ENCODE data around the gene INTS11. TPM values are rescaled to one million over a fixed set of nuclear protein-coding genes. Genes with fewer than 3 reads are reported as not detected.

The INTS11 gene
- polyA plus RNA-seq, 1 donor (not counting 4 experiments of a cell fraction or from before 2014, with no cell fraction given): 70.4 TPM

DNA sequence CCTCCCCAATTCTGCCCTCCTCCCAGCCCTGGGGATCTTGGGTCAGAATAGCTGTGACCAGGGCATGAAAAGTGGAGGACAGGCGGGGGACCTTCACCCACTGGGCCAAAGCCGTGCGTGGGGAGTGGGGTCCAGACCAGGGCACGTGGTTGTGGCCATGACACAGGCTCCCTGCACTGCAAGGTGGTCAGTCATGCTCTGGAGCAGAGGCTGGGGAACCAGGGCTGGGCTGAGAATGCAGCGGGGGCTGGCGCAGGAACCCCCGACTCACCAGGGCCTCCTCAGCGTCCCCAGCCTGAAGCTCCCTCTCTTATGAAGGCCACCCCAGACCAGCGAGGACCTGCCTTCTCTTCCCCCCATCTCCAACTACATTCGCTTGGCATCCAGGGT is 22.0 kb upstream of the INTS11 start:
- Histone ChIP-seq H3K27me3 (ENCODE audit: control insufficient read depth, extremely low read depth, insufficient read depth, low read length) (no peaks in the 10 kb centered on the region), H3K4me1 (ENCODE audit: control insufficient read depth, extremely low read depth, insufficient read depth, low read length) (peaks cover 40% of the 10 kb centered on the region), H3K9me3 (ENCODE audit: control insufficient read depth, low read depth, low read length) (no peaks in the 10 kb centered on the region), H3K9me1 (ENCODE audit: control insufficient read depth, extremely low read depth, insufficient read depth, low read length) (no peaks in the 10 kb centered on the region), H3K4me2 (ENCODE audit: control insufficient read depth, extremely low read depth, insufficient read depth, low read depth, low read length) (peak overlapping the region; percentile 94), H3K36me3 (ENCODE audit: control insufficient read depth in 2 of 2, extremely low read depth in 1 of 2, insufficient read depth in 2 of 2, low read length in 2 of 2) (peaks cover 2 to 6% of the 10 kb centered on the region in 2 experiments), H3K79me2 (ENCODE audit: control insufficient read depth, insufficient read depth, low read length) (peaks cover 71% of the 10 kb centered on the region), H3K27ac (ENCODE audit: control insufficient read depth, insufficient read depth, low read length) (peak overlapping the region; percentile 92), H4K20me1 (ENCODE audit: control insufficient read depth, extremely low read depth, insufficient read depth, low read length) (no peaks in the 10 kb centered on the region), H3K4me3 (ENCODE audit: control insufficient read depth in 2 of 3, extremely low read depth in 1 of 3, insufficient read depth in 2 of 3, low read depth in 1 of 3, low read length in 3 of 3) (peak overlapping the region; percentile 24 to 47 (median 44)), H2AFZ (ENCODE audit: control insufficient read depth, low read length) (no peak overlapping the region), H3K9ac (ENCODE audit: control insufficient read depth, extremely low read depth, insufficient read depth, low read length) (peak overlapping the region; percentile 28)
- TF ChIP-seq, protein P1, sequence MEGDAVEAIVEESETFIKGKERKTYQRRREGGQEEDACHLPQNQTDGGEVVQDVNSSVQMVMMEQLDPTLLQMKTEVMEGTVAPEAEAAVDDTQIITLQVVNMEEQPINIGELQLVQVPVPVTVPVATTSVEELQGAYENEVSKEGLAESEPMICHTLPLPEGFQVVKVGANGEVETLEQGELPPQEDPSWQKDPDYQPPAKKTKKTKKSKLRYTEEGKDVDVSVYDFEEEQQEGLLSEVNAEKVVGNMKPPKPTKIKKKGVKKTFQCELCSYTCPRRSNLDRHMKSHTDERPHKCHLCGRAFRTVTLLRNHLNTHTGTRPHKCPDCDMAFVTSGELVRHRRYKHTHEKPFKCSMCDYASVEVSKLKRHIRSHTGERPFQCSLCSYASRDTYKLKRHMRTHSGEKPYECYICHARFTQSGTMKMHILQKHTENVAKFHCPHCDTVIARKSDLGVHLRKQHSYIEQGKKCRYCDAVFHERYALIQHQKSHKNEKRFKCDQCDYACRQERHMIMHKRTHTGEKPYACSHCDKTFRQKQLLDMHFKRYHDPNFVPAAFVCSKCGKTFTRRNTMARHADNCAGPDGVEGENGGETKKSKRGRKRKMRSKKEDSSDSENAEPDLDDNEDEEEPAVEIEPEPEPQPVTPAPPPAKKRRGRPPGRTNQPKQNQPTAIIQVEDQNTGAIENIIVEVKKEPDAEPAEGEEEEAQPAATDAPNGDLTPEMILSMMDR (optimal IDR thresholded peaks at IDR 0.05 in 1 of 3, IDR thresholded peaks at IDR 0.05 in 1 of 3, conservative IDR thresholded peaks at IDR 0.05 in 1 of 3; ENCODE audit: extremely low read depth in 1 of 3, insufficient read depth in 2 of 3, low read length in 3 of 3): no peak
- TF ChIP-seq EZH2 (IDR thresholded peaks at IDR 0.05; ENCODE audit: low read length): no peak
- no peak for FAIRE-seq
- dilution Hi-C loops (cut with MboI; ENCODE audit: extremely low pct_ligation_motif_present, low sequenced_read_pairs): no loop called here
- DNase-seq (ENCODE audit: low read depth, low spot score): no peak

DNA sequence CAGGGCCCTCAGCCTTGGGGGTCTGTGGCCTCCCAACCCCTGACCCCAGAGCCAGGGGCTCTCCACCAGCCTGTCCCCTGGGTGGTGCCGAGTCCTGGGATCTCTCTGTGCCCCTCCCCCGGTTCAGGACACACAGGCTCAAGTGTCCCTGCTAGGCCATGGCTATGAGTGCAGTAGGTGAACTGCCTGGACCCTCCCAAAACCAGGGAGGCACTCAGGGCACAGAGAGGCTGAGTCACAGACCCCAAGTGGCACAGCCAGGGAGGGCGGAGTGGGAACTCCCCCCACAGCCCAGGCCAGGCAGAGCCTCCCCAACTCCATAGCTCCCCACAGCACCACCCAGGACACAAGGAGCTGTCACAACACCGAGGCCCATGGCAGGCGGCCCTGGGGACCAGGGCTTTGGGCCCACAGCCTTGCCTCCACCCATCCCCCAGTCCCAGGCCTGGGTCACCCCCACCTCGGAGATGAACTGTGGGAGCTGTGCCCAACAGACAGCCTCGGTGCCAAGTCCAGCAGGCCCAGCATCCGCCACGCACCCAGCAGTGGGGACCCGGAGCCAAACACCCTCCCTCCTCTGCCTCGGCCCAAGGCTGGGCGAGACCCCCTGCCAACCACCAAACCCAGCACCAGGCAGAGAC is 21.5 kb upstream of the INTS11 start:
- peak; percentile 20 for FAIRE-seq
- Histone ChIP-seq H3K9ac (ENCODE audit: control insufficient read depth, extremely low read depth, insufficient read depth, low read length) (peak overlapping the region; percentile 79), H3K36me3 (ENCODE audit: control insufficient read depth in 2 of 2, extremely low read depth in 1 of 2, insufficient read depth in 2 of 2, low read length in 2 of 2) (peaks cover 6 to 11% of the 10 kb centered on the region in 2 experiments), H3K4me2 (ENCODE audit: control insufficient read depth, extremely low read depth, insufficient read depth, low read depth, low read length) (peak overlapping the region; percentile 94), H4K20me1 (ENCODE audit: control insufficient read depth, extremely low read depth, insufficient read depth, low read length) (peaks cover 2% of the 10 kb centered on the region), H3K4me3 (ENCODE audit: control insufficient read depth in 2 of 3, extremely low read depth in 1 of 3, insufficient read depth in 2 of 3, low read depth in 1 of 3, low read length in 3 of 3) (peak overlapping the region; percentile 24 to 47 (median 44)), H3K27me3 (ENCODE audit: control insufficient read depth, extremely low read depth, insufficient read depth, low read length) (no peaks in the 10 kb centered on the region), H3K27ac (ENCODE audit: control insufficient read depth, insufficient read depth, low read length) (peak overlapping the region; percentile 92), H3K9me3 (ENCODE audit: control insufficient read depth, low read depth, low read length) (no peaks in the 10 kb centered on the region), H3K79me2 (ENCODE audit: control insufficient read depth, insufficient read depth, low read length) (peaks cover 76% of the 10 kb centered on the region), H3K9me1 (ENCODE audit: control insufficient read depth, extremely low read depth, insufficient read depth, low read length) (no peaks in the 10 kb centered on the region), H3K4me1 (ENCODE audit: control insufficient read depth, extremely low read depth, insufficient read depth, low read length) (peaks cover 40% of the 10 kb centered on the region), H2AFZ (ENCODE audit: control insufficient read depth, low read length) (no peak overlapping the region)
- dilution Hi-C loops (cut with MboI; ENCODE audit: extremely low pct_ligation_motif_present, low sequenced_read_pairs): no loop called here
- TF ChIP-seq, protein P1 (optimal IDR thresholded peaks at IDR 0.05 in 1 of 3, IDR thresholded peaks at IDR 0.05 in 1 of 3, conservative IDR thresholded peaks at IDR 0.05 in 1 of 3; ENCODE audit: extremely low read depth in 1 of 3, insufficient read depth in 2 of 3, low read length in 3 of 3): no peak
- no peak for TF ChIP-seq EZH2 (IDR thresholded peaks at IDR 0.05; ENCODE audit: low read length)
- DNase-seq (ENCODE audit: low read depth, low spot score): no peak
